GM15510 (cell line): ENCODE measurements around the gene MVD.

Source experiments
- POLR2A ChIP-seq: IDR thresholded peaks from 3 replicates; pipeline ENCODE4 v1.6.1; 2011; ENCODE audit warnings: borderline replicate concordance; ENCODE audit not compliant: insufficient read length; ENCODE audit errors: extremely low read depth

MVD gene, protein sequence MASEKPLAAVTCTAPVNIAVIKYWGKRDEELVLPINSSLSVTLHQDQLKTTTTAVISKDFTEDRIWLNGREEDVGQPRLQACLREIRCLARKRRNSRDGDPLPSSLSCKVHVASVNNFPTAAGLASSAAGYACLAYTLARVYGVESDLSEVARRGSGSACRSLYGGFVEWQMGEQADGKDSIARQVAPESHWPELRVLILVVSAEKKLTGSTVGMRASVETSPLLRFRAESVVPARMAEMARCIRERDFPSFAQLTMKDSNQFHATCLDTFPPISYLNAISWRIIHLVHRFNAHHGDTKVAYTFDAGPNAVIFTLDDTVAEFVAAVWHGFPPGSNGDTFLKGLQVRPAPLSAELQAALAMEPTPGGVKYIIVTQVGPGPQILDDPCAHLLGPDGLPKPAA

DNA sequence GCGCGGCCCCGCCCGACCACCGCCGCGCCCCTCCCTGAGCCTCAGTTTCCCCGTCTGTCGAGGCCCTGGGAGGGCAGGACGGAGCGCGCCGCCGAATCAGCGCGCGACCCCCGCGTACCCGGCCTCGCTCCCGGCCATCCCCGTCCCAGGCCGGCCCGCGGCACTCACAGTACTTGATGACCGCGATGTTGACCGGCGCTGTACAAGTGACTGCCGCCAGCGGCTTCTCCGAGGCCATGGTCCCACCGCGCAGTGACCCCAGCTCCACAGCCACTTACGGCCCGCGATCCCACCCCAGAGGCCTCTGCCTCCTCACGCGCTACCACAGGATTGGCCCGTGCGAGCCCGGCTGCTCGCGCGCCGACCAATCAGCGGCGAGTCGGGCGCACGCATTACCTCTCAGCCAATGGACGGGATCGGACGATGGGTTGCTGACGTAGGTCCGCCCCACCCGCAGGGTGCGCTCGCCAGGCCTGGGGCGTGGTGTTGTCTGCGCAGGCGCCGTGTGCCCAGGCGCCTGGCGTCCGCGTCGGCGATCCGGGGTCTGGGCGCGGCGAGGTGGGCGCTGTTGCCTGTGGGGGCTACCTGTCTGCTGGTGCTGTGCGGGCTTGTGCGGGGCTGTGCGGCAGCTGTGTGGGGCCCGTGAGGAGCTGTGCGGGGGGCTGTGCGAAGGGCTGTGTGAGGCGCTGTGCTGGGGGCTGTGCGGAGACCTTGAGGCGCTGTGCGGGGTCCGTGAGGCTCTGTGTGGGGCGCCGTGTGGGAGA is at the start of gene MVD:
MVD (minus strand) TSS at position 249 of the 764 bp plus-strand sequence; CDS start at position 238, 11 bp downstream.
- TF ChIP-seq POLR2A, result peak; percentile 92

DNA sequence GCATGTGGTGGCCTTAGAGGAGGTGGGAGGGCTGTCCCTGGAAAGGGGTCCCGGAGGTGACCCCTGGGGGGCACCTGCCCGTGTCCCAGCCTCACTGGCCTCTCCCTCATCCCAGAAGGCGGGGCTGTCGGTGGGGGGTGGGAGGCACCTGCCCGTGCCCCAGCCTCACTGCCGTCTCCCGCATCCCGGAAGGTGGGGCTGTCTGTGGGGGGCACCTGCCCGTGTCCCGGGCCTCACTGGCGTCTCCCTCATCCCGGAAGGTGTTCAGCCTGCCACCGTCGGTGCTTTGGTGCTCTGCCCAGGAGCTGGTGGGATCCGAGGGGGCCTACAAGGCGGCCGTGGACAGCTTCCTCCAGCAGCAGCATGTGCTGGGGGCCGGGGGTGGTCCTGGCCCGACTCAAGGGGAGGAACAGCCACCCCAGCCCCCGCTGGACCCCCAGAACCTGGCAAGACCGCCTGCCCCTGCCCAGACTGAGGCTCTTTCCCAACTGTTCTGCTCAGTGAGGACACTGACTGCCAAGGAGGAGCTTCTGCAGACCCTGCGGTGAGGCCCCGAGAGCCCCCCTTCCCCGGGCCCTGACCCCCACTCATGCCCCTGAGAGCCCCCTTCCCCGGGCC is 49.6 kb upstream of the MVD start:
- no peak for TF ChIP-seq POLR2A

DNA sequence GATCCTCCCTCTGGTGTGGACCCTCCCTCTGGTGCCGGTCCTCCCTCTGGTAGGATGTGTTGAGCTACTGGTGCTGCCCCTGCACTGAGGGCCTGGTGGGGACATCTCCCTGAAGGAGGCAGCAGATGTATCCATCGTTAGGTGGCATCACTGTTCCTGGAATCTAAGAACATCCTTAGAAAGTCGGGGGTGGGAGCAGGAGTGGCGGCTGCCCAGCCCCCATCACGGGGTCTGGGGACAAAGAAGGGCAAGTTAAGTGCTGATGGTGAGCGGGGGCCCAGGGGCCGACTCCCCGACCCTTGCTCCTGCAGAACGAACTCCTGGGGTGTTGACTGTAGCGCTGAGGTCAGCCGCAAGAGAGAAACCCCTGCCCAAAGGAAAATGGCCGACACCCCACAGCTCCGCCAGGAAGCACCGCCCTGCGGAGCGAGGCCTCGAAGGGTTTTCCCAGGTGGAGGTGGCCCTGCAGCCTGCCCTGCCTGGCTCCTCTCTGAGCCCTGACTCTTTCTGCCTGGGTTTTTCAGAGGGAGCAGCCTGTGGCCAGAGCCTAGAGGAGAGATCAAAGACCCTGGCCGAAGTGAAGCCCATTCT is 49.0 kb upstream of the MVD start:
- TF ChIP-seq POLR2A, result no peak

DNA sequence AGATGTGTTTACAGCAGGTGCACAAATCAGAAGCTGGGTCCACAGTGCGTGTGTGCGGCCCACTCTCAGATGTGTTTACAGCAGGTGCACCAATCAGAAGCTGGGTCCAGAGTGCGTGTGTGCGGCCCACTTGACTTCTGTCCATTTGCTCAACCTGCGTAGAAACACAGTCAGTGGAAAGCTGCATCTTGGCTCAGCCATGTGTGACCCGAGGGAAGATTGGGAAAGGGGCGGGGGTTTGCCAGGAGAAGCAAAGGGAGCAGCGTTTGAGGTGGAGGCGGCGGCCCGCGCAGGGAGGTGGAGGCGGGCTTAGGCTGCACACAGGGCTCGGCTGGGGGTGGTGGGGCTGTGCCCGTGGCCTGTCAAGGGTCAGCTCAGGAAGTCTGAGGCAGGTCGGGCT is 47.7 kb upstream of the MVD start:
- TF ChIP-seq POLR2A, result no peak

DNA sequence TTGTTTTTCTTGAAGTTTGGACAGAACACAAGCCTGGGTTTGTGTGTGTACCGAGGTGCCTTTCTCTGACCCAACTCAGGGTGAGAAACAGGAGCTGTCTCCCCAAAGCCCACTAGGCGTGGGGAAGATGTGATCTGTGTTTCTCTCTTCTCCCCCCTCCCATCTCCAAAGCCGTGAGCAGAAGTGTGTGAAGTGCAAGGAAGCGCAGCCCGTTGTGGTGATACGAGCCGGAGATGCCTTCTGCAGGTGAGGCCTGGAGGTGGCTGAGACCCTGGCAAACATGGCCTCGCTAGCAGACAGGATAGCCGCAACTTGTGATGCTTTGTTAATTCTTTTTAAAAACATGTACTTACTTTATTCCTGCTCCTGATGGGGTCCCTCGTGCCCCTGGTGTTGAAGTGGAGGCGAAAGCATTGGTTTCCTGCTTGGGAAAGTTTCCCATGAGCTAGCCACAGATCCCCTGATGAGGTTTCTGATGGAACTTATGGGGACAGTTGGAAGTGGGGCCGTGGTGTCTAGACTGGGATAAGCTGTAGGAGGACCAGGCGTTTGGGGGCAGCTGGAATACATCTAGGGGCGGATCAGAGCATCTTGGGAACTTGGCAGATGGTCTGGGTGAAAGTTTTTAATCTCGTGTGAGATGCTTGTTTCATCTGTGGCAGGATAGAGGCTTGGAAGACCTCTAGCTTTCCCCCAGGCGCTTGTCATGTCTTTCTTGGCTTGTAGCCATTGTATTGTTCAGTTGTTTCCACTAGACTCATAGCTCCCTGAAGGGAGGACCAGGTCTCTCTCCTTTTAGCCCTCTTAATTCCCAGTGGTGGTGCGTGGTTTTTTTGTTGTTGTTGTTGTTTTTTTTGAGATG is 44.3 kb upstream of the MVD start:
- no peak for TF ChIP-seq POLR2A

DNA sequence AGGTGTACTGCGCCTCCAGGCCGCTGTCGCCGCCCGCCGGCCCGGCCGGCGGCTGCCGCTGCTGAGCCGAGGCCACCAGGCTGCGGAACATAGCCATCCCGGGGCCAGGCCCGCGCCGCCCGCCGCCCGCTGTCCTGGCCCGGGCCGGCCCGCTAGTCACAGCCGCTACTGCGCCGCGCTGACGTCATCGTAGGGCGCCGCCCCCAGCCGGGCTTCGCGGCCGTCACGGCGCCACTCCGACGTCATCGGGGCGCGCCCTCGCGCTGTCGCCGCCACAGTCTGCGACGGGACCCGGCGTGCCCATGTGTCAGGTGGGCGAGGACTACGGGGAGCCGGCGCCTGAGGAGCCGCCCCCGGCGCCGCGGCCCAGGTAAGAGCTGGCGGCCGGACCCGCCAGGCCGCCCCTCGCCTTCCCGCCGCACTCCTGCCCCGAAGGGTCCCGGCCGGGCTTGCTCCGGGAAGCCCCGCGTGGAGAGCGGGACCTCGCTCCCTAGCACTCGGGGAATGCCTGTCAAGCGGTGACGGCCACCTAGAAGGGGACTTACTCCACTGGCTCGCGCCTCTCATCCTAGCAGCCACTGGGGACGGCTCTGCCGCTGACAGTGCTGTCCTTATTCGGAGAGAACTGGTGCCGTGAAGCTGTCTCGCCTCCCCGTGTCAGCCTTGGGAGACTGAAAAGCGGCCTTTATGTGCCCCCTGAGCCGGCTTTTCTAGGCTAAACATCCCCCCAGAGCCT is 43.5 kb upstream of the MVD start, which contains the start of the genes CTU2 and RNF166:
CTU2 (plus strand) TSS at position 275 of the 736 bp plus-strand sequence; CDS start at position 303, 28 bp downstream.
RNF166 (minus strand) TSS at position 180 of the 736 bp plus-strand sequence; CDS start at position 97, 83 bp downstream.
- TF ChIP-seq POLR2A, result peak; percentile 71

DNA sequence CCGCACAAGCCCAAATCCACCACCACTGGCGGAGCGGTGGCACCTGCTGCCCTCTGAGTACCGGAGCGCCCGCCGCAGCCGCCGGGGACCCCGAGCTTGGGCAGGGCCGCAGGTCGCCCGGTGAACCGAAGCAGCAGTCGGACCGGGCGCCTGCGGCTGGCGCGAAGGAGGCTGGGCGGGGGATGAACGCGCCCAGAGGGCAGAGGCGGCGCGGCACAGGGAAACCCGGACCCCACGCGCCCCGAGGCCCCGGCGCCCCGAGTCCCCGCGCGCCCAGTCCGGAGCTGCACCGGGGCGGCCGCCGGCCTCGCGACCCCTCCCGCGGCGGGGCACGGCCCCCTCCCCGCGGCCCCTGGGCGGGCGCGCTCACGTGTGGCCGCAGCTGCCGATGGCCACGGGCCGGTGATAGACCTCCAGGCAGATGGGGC is 42.9 kb upstream of the MVD start:
- TF ChIP-seq POLR2A, result no peak

DNA sequence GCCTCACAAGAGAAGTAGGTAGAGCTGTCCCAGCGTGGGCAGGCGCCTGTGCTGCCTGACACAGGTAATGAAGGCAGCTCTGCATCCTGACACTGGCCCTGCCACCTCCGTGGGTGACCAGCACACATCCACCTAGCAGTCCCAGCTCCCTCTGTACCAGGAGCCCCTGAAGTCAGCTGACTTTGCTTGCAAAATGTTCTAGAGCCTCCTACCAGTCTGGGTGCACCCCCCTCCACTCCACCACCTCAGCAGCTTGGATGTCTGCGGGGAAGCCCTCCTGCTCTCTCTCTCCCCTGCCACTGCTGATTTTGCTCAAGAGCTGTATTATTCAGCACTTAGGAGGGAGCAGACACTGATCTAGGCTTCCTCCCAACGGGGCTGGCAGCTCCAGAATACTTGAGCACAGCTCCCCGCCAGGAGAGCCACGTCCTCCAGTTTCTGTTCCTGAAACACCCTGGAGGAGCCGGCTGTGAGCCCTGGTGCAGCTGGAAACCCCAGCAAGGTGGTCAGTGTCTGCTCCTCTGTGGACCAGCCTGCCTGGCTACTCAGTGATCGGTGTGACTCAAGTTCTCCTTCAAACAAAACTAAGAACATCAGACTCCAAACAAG is 42.3 kb upstream of the MVD start:
- no peak for TF ChIP-seq POLR2A

DNA sequence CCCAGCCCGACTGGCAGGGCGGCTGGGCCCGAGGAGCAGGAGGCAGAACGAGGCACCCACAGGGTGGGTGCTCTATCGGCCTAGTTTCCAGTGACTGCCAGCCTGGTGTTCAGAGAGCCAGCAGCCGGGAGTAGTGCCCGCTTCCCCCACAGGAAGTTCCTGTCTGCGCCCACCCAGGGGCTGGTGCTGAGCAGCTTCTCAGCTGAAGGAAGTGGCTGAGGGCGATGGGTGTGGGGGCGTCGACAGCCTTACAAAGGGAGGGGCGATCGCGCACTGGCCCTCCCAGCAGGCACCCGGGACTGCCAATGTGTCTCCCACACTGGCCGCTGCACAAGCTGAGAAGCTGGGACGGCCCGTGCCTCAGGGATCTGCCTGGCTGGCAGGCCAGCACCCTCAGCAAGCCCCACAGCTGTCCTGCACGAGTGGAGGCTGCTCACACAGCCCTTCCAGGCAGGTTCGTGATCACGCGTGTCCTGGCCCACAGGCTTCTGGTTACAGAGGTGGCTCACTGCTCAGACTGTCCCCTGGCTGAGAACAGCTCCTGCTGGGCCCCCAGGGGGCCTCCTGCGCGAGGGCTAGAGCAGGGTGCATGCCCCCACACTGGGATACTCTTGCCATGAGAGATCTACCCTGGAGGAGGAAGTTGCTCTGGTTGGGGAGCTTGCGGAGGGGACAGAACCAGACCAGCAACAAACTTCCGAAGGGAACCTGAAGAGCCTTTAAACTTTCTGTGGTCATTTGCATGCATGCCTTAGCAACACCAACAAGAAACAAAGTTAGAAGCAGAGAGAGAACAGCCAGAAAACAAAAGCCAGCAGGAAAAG is 40.8 kb upstream of the MVD start:
- TF ChIP-seq POLR2A, result no peak

DNA sequence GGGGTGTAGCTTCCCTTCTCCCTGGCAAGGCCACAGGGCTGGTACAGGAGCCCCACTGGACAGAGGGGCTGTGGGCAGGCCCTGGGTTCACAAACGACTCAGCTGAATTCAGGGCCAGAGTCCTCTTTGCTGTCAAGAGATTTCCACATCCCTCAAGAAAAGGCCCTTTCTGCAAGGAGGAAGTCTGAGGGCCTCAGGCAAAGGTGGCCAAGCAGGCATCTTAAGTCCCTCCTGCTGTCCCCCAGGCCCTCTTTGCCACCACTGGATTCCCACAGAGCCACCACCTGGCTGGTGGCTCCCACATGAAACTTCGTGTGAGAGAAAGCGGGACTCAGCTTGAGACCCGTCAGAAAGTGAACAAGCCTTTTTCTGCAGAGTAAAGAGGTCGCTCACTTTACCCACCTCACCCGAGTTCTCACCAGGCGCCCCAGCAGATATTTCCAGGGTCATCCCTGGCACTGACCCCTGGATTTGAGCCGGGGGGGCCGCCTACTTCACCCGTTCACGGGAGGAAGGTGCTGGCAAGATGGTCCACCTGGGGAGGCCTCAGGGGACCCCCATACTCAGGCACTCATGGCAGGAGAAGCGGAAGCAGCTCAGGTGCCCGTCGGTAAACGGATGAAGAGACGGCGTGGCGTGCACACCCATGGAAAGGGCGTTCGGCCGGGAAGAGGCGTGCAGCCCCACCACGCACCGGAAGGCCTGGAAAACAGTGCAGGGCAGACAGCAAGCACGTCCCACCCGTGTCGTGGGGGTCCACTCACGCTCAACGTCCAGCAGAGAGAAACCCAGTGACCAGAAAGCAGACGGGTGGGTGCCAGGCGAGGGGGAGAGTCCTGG is 39.7 kb upstream of the MVD start:
- no peak for TF ChIP-seq POLR2A
